ENCODE results near the gene RAD54L.

DNA sequence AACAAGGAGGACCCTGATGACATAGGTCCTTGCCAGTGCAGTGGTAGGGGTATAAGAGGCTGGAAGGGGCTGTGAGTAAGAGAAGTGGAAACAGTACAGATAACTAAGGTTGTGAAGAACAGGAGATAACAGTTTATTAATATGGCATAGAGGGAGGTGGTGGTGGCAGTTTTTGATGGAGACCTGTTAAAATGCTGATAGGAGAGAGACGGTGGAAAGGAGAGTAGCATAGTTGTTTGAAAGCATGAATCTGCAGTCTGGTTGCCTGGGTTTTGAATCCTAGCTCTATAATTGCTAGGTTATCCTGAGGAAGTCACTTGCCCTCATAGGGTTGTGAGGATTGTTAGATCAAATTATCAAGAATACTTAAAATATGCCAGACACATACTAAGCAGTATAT, 36.5 kb downstream of the RAD54L start:
- no peak for TF ChIP-seq EP300 (IDR thresholded peaks at IDR 0.05)
- TF ChIP-seq, protein P1, sequence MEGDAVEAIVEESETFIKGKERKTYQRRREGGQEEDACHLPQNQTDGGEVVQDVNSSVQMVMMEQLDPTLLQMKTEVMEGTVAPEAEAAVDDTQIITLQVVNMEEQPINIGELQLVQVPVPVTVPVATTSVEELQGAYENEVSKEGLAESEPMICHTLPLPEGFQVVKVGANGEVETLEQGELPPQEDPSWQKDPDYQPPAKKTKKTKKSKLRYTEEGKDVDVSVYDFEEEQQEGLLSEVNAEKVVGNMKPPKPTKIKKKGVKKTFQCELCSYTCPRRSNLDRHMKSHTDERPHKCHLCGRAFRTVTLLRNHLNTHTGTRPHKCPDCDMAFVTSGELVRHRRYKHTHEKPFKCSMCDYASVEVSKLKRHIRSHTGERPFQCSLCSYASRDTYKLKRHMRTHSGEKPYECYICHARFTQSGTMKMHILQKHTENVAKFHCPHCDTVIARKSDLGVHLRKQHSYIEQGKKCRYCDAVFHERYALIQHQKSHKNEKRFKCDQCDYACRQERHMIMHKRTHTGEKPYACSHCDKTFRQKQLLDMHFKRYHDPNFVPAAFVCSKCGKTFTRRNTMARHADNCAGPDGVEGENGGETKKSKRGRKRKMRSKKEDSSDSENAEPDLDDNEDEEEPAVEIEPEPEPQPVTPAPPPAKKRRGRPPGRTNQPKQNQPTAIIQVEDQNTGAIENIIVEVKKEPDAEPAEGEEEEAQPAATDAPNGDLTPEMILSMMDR (IDR thresholded peaks at IDR 0.05): no peak
- no peak for TF ChIP-seq POLR2A (IDR thresholded peaks at IDR 0.05)
